Measurements from ENCODE around the gene C2CD2L.

- no peak for TF ChIP-seq POLR2A (IDR thresholded peaks at IDR 0.05)
- TF ChIP-seq, protein P1, sequence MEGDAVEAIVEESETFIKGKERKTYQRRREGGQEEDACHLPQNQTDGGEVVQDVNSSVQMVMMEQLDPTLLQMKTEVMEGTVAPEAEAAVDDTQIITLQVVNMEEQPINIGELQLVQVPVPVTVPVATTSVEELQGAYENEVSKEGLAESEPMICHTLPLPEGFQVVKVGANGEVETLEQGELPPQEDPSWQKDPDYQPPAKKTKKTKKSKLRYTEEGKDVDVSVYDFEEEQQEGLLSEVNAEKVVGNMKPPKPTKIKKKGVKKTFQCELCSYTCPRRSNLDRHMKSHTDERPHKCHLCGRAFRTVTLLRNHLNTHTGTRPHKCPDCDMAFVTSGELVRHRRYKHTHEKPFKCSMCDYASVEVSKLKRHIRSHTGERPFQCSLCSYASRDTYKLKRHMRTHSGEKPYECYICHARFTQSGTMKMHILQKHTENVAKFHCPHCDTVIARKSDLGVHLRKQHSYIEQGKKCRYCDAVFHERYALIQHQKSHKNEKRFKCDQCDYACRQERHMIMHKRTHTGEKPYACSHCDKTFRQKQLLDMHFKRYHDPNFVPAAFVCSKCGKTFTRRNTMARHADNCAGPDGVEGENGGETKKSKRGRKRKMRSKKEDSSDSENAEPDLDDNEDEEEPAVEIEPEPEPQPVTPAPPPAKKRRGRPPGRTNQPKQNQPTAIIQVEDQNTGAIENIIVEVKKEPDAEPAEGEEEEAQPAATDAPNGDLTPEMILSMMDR (IDR thresholded peaks at IDR 0.05): no peak
Observed at GRCh38 chr11:119161871-119162270, 54.7 kb downstream of the C2CD2L start.
